Stimulated activated CD4-positive, alpha-beta T cell treated with anti-CD3 and anti-CD28 coated beads, Interleukin-4, amount 100 ng/mL, for 48 hours (primary cell): ENCODE data around the gene SLC38A8.

Source experiments
- DNase-seq, 2 donors: peaks; one replicate each; pipeline ENCODE4 v3.0.0-alpha.2; 2020; ENCODE audit warnings: low read depth in 2 of 2

The SLC38A8 gene

GRCh38 chr16:84000989-84001642 lies 41.5 kb downstream of the SLC38A8 start:
- no peak for DNase-seq

DNA sequence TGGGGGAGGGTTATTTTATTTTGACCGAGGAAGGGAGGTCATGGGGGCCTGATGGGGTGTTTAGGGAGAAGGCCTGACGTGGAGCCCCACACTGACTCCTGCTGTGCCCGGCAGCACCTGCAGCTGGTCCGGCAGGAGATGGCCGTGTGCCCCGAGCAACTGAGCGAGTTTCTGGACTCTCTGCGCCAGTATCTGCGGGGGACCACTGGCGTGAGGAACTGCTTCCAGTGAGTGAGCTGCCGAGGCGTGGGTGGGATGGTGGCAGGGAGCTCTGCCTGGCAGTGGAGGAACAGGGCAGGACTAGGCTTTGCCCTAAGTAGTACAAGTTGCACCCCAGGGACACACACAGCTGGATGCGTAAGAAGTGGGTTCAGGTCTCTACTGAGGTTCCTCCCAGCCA lies 44.5 kb downstream of the SLC38A8 start:
- no peak for DNase-seq

GRCh38 chr16:83996481-83997252 lies 45.9 kb downstream of the SLC38A8 start:
- no peak for DNase-seq

- DNase-seq, result no peak
Measured at GRCh38 chr16:83995754-83996153, 46.8 kb downstream of the SLC38A8 start.

- DNase-seq, result no peak
Measured at GRCh38 chr16:83994703-83995102, 47.9 kb downstream of the SLC38A8 start.

DNA sequence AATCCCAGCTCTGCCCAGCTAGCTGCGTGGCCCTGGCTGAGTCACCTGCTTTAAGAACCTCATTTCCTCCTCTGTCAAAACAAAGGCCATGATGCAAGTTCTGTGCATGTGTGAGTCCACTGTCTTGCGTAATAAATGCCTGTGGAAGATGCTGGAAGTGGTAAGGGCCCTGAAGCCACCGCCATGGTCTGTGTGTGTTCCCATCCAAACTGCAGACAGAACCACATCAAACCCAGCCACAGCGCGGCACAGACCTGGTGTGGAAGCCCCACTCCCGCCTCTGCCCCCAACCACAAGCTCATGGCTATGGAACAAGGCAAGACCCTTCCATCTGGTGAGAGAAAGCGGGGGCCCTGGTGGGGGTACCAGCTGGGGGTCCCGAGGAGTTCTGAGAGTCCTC lies 48.5 kb downstream of the SLC38A8 start:
- no peak for DNase-seq

DNA sequence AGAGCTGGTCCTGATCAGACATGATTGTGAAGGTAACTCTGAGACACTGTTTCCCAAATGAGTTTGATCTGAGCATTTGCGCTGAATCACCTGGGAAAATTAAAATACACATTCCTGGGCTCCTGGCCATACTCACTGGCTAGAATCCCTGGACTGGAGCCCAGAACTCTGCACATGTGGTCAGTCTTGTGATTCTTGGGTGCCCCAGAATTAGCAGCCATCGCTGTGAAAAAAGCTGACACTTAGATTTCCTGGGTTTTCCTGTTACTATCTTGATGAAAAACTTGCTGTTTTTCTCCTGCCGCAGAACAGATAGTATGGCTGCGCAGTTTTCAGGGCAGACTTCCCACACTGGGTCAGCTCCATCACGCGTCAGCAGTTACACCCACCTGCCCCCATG lies 50.0 kb downstream of the SLC38A8 start:
- no peak for DNase-seq

DNA sequence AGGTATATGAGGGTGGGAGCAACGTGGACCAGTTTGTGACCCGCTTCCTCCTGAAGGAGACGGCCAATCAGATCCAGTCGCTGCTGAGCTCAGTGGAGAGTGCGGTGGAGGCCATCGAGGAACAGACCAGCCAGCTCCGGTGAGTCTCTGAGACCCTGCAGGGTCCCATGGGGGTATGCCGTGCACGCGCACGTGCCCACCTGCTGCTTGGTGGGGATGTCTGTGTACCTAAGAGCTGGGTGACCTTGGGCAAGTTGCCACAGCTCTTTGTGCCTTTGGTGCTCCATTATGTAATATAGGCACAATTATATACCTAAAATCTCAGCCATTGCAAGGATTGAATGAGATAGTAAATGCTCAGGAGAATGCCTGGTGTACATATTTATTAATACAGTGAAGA lies 52.1 kb downstream of the SLC38A8 start:
- DNase-seq, result no peak

GRCh38 chr16:83989300-83989699 lies 53.3 kb downstream of the SLC38A8 start:
- no peak for DNase-seq

- DNase-seq, result no peak
Measured at GRCh38 chr16:83983491-83983890, 59.1 kb downstream of the SLC38A8 start.

GRCh38 chr16:83981799-83982198 lies 60.8 kb downstream of the SLC38A8 start:
- no peak for DNase-seq

GRCh38 chr16:83980794-83981193 lies 61.8 kb downstream of the SLC38A8 start:
- DNase-seq, result no peak

DNA sequence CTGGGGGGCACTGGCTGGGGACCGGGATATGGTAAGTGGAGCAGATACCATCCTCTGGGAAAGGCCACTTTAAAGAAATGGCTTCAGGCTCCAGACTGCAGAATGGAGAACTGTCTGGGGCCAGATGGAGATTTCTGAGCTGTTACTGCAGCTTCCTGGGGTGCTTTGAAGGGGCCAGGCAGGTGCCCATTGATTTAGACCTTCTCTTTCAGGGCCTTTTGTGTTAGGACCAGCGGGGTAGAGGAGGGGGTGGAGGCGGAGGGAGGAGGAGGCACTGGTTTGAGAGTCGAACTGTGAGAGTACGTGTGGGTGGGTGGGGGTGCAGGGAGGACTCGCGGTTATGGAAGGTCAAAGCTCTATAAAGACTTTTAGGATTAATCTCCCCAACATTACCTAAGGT lies 63.2 kb downstream of the SLC38A8 start:
- no peak for DNase-seq

DNA sequence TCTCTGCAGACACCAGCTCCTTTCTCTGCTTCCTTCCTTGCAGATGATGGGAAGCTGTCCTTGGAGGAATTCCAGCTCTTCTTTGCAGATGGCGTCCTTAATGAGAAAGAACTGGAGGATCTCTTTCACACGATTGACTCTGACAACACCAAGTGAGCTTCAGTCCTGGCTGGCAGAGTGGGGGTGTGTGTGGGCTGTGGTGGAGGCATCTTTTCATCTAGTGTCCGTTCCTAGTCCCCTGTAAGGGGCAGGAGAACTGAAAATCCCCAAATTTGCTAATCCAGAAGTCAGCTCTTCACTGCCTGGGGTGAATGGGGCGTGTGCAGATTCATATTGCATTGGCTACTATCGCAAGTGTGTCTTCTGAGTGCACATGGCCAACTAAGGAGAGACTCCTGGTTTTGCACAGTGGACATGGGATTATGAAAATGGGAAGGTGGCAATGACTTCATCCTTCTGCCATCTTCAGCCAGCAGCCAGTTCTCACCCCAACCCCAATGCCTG lies 64.1 kb downstream of the SLC38A8 start:
- no peak for DNase-seq

DNA sequence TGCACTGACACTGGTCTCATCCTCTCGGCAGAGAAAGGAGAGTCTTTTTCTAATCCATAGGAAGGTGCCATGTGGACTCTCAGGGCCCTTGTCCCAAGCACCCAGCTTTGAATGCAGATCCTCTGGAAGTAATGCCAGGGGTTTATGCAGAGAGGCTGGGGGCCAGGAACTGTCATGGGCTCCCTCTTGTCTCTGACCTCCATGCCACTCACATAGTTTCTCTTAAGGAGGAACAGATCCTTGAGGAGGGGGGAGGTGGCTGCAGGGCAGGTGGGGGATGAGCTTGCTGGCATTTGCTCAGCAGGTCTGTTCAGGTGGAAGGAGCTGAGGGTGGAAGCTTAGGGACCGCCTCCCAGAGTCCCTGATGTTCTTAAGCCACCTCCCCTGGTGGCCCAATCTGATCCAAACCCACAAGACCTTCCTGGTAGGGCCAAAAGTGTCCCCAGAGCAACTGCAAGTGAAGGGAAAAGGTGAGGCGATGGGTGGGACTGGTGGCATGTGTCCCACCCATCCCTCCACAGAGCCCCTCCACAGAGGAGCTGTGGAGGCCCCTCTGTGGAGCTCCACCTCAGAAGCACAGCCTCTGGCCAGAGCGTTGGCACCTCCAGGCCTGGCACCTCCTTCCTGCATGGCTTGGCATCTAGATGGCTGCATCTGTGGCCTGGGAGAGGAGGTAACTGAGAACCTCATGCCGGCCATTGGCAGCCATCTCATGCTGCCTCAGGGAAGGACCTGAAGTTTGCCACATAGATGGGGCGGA lies 65.4 kb downstream of the SLC38A8 start:
- no peak for DNase-seq

GRCh38 chr16:83975590-83976260 lies 66.9 kb downstream of the SLC38A8 start:
- no peak for DNase-seq

GRCh38 chr16:83974475-83974874 lies 68.1 kb downstream of the SLC38A8 start:
- DNase-seq, result no peak

DNA sequence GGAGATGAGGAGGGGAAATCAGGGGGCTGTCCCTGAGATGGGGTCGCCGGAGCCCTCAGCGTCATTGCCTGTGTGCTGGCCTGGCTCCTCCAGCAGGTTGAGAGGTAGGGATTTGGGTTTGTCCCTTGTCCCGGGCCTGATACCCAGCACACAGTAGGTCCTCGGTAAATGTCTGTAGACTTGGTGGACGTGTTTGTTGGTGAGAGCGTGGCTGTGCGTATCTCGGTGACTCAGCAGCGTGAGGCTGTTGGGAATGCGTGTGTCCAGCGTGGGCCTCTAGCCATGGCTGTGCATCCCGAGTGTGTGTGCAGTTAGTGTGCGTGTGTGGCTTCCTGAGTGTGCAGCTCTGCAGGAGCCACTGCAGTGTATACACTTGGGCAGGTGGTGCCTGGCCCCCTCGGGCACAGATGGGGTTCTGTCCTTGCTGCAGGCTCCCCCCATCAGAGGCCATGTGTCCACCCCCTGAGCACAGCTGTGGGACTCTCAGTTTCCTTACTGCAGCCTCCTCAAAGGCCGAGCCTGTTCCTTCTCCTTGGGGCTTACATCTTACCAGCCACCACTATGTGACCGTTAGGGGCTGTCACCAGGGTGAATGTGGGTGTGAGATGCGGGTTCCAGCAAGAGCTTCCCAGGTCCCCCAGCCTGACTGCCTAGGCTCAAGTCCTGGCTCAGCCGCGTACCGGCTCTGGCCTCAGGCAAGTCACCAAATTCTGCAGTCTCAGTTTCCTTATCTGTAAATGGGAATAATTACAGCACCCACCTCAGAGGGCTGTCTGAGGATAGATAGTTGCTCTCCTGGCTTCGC lies 68.8 kb downstream of the SLC38A8 start:
- no peak for DNase-seq

DNA sequence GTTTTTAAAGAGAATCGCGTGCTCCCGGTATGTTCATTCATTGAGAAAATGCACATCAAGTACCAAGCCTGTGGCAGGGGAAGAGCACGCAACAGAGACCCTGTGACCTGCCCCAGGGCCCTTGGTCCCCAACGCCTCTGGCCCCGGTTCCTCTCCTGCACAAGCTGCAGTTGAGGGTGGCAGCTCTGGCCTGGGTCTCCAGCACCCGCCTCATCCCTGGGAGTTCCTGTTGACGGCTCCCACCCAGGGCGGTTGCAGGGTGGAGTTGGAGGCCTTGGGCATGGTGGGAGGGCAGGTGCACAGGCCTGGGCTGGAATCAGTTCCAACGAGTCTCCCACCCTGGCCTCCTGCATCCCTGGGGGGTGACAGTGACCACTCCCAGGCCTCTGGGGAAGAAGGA lies 69.5 kb downstream of the SLC38A8 start:
- DNase-seq, result no peak

DNA sequence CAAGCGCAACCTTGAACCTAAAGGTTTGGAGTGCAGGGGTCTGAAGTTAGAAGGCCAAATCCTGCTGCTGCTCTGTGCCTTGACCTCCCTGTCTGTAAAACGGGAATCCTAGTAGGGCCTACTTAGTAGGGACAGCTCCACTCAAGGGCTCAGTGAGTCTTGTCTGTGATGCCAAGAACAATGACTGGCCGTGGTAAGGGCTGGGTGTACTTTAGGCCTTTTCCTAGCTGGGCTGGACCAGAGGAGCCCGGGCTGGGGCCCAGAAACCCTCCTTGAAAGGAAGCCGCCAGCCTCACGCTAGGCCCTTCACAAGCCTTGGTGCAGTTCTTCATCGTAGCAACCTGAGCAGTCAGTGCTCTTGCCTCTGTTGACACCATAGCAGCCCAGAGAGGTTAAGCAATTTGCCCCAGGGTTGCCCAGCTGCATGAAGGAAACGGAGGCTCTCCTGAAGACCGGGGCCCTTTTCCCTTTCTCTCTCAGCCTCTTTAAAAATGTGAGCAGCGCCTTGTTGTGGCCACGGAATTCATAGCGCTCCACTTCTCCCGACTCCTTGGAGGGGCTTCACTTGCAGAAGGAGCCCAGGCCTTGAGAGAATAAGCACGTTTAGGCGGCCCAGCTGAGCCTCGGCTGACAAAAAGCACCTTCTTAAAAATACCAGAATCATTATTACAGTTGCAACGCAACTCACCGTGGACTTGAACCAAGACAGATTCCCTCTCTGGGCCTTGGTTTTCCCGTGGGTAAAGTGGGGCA lies 70.2 kb downstream of the SLC38A8 start:
- DNase-seq, result no peak
